ENCODE data around the gene GFPT2. TPM values are rescaled to one million over a fixed set of nuclear protein-coding genes. Genes with fewer than 3 reads are reported as not detected.

Gene GFPT2
- total RNA-seq, 1 experiment from 2014 or later = 112 TPM

DNA sequence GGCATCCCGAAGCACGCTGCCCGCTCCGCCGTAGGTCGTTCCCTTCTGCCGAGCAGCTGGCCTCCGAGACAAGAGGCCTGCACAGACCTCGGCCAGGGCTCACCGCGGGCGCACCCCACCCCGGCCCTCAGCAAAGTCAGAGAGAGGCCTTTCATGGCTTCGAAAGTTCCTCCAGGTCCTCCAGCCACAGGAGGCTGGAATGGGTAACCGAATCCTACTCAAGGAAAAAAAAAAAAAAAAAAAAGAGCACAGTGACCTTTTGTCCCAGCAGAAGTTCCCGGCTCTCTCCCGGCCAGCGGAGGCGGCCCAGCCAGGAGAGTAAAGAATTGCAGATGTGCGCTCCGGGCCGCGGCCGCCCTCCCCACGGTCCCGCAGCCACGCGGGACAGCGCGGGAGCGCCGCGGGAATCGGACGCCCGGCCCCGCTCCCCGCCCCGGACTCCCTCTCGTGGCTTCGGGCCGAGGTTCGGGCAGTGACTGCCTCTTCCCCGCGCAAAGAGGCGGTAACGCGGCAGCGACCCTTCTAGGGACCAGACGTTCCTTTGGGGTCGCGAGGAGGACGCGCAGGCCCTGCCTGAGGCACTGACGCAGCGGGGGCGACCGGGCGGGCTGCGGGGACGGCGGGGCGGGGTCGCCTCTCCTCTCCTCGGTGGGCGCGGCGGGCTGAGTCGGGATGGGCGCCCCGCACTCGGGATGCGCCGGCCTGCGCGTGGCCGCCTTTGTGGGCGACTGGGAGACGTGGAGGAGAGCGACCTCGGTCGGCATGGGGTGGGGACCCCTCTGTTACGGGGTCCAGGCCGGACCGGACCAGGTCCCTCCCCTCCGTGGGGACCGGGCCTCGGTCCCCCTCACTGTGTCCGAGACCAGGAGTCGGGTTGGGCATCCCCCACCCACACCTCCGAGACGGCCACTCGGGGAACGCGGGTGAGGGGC, 754 bp downstream of the GFPT2 start:
- DNase-seq (ENCODE audit: low read depth) = peak; percentile 27

DNA sequence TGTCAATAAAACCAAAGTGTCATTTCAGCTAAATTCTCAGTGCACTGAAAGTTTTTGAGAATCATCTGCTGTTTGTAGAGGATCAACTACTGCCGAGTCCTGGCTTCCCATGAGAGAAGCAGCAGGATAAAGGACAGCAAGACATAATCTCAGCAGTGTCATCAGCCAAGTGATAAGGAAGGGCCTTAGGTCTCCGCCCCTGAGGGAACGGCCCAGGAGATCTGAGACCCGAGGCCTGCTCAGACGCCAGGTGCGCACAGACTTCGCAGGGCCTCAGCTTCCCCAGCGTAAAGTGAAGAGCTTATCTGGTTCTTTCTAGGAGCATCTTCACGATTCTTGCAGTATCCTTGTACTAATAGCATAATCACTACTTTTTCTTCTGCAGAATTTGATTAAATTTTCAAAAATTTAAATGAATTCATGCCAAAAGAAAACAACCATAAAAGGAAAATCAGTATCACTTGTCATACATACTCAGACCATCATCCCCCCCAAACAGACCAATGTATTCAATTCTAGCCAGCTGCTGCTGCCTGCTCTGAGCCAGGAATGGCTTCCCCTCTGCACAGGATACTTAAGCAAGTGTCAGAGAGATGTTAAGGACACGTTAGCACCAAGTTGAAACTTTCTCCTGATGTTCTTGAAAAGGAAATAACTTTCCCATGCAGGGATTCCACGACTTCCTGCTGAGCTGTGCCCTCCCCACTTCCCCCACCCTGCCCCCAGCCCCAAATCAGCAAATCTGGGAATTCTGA, 2.2 kb downstream of the GFPT2 start:
- no peak for DNase-seq (ENCODE audit: low read depth)

DNA sequence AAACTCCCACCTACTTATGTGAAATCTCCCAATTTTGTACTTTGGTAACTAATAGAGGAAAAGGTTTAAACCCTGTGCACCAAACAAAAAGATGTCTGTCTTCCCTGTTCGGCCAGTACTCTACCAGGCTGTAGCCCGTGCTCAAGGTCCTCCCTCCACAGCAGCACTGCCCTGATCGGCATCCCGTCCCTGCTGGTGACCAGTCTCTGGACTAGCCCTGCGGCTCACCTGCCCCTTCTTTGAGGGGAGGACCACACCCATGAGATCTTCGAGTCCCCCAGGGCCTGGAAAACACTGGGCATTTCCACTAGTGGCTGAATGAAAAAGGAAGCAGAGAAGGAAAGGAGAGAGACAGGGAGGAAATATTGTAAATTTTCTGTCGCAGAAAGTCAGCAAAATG, 2.8 kb downstream of the GFPT2 start:
- no peak for DNase-seq (ENCODE audit: low read depth)

DNA sequence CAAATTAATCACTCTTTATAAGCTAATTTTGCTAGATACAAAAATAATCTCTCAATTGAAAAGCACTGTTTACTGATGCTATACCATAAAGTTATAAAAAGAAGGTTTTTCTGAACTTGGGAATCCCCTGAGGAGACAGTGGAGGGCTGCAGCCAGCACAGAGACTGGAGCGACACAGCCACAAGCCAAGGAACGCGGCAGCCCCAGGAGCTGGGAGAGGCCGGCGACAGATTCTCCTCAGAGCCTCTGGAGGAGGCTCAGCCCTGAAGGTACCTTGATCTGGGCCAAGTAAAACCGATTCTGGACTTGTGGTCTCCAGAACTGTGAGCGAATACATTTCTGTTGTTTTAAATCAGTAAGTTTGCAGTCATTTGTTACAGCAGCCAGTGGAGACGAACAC, 3.7 kb downstream of the GFPT2 start:
- DNase-seq (ENCODE audit: low read depth) = no peak

DNA sequence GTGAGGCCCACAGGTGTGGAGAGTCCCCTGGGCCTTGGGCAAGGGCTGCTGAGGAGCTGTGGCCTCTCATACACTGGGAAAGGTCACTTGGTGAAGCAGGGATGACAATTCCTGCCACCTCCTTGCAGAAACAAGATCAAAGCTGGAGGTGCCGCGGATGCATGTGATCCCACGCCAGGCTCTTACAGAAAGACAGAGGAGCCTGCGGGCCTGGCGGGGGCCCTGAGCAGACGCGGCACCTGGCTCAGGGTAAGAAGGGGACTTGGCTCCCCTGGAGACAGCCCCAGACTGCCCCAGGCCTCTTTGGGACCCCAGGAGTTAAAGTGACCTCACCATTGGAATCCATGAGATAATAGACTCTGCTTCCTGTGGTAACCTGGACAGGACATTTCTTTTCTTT, 4.8 kb downstream of the GFPT2 start:
- DNase-seq (ENCODE audit: low read depth) = no peak

DNA sequence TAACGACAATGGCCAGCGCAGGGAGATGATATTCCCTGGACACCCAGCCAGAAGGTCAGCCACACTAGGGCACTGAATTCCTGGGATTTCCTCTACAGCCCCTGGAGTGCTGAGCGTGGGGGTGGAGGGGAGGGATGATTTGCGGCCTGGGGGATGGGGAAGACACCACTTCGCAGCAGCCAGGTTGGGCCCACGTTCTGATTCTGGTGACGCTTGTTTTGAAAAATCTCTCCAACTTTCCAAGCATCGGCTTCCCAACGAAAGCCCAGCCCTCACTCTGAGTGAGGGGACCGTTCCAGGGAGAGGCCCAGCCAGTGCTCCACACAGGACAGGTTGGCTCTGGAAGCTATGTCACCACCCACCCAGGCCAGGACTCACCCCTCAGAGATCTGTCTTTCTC, 5.4 kb downstream of the GFPT2 start:
- no peak for DNase-seq (ENCODE audit: low read depth)

DNA sequence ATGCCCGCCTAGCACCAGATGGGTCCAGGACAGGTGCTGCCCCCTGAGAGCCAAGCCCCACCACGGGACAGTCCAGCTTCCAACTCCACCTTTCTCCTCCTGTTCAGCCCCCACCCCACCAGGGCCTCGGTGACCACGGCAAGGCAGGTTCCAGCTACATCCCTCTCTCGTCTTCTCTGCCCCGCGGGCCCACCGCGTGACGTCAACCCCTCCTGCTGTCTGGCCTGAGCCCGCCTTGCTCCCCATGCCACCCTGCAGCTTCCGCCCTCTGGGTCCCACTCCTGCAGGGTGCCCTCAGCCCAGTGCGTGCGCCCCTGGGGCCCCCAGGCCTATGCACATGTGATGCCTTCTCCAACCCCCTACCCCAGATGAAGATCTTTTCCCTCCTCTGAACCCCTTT, 6.8 kb downstream of the GFPT2 start:
- DNase-seq (ENCODE audit: low read depth) = no peak

DNA sequence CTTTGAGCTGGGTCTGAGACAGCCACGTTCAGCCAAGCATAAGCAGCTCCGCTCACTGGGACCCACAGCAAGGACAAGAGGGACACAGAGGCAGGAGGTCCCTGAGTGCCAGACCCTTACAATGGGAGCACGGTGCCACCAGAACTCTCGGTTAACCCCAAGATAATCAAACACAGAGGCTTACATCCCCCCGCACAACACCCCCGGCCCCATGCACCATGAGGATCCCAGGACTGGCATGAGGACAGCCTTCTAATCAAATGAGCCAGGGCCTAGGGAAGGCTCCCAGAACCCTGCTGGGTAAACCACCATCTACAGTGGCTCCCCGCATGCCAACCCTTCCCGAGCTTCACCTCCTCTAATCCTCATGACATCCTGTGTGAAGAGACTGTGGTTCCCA, 7.4 kb downstream of the GFPT2 start:
- DNase-seq (ENCODE audit: low read depth) = no peak

DNA sequence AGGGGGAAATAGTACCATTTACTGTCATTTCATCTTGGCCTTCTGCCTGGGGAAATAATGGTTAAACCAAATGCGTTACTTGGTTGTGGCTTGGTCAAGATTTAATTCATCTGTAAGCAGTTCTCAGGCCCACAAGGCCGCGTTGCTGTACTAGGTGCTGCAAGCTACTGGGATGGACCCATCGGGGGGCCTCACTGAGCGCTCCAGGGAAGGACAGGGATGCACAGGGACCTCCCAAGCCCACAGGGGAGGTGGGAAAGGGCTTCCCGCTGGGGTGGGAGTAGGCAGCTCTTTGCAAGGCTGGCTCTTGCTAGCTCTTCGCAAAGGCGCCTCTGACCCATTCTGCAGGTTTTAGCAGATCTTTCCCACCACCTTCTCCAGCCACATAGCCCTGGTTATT, 8.0 kb downstream of the GFPT2 start:
- no peak for DNase-seq (ENCODE audit: low read depth)

DNA sequence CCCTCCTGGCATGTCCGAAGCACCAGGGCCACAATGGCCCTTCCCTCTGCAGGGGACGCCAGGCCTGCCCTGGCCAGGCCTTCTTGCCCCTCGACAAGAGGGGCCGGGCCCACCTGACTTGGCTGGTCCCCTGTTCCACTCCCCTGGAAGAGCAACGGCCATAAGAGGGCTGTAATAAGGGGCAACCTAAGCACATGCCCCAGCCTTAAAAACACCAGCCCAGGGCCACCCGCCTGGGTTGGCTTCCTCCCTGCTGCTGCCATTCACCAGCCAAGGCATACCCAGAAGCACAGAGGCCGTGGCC, 8.5 kb downstream of the GFPT2 start:
- DNase-seq (ENCODE audit: low read depth) = no peak

DNA sequence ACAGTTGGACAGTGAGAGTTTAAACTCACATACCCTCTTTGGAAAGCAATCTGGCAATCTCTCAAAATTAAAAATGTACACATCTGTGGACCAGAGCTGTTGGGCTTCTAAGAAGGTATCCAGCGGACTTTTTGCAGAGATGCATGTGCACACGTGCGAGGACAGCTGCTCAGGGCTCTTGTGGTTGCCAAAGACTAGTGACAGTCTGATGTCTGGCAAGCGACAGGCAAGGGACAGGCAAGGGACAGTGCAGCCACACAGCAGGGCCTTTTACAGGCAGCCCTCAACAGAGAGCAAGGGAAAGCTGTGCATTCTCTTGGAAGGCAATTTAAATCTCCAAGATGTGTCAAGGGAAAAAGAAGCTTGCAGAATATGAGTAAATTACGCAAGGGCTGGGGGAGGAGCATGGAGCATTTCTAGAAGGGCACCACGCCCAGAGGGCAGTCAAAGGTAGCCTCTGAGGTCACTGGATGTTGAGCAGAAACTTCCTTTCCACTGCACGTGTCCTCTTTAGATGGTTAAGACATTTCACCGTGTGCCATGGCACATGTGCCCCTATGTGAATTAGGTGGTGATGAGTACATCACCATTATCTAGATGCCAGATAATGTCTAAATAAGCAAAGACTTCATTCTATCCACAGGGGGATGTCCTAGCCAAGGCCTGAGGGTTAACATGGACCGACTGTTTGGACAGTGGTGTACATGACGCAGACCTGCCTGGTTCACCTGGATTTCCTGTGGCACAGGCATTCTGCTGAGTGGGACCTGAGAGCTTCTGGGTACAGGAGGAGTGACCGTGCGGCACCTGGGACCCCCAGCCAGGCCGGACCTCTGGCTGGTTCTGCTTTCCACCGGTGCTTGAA, 9.1 kb downstream of the GFPT2 start:
- DNase-seq (ENCODE audit: low read depth) = no peak

DNA sequence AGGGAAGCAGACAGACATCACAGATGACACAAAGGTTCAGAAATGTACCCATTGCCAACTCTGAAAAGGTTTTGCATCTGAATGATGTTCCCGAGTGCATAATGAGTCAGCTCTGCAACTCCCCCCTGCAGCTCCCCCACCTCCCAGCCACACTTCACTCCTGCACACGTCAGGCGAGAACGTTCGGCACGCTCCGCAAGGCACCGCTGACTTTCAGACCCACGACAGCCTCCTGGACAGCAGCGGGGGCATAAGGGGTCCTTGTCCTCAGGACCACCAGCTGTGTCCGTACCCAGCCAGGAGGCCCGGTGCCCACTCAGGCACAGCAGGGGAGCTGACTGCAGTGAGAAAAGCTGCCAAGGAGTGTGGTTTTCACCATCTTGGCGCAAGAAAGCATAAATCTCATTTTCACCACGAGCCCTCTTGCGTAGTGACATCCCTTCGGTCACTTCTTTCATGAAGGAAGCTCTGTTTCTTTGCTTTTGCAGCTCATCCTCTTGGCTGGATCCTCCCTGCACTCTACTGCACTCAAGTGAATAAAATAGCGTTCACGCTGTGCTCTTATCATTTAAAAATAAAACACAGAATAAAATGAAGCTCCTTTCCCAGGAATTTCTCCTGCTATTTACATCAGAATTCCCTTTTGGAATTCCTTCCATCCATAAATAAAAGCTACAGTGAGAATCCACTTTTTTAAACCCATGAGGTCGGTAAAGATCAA, 9.9 kb downstream of the GFPT2 start:
- no peak for DNase-seq (ENCODE audit: low read depth)

DNA sequence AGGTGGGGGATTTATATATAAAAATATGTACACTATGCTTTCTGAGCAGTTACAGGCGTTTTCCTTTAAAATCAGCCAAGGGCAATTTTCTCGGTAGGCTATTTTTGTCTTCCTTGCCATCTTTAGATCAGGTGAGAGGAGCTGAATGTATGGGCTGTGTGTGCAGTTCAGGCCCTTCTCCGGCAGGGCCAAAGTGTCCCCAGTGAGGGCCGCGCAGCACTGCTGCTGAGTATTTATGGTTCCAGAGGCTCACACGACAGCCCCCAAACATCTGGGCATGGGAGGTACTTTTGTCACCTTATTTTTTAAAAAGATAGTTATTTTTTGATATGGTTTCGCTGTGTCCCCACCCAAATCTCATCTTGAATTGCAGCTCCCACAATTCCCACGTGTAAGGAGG, 11.5 kb downstream of the GFPT2 start:
- no peak for DNase-seq (ENCODE audit: low read depth)

DNA sequence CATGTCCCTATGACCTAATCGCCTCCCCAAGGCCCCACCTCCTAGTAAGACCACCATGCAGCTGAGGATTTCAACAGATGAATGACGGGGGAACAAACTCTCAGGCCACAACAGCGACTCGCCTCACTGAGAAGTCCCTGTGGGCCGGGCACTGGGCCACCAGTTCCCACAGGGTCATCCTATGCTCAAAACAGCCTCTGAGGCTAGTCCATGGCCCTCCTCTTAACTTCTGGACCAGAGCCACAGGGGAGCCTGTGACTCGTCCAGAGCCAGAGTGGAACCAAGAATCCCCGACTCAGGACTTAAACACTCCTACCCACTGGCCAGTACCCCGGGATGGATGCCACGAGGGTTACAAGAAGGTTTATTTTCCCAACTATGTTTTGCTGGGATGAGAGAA, 12.3 kb downstream of the GFPT2 start:
- DNase-seq (ENCODE audit: low read depth) = peak; percentile 29

DNA sequence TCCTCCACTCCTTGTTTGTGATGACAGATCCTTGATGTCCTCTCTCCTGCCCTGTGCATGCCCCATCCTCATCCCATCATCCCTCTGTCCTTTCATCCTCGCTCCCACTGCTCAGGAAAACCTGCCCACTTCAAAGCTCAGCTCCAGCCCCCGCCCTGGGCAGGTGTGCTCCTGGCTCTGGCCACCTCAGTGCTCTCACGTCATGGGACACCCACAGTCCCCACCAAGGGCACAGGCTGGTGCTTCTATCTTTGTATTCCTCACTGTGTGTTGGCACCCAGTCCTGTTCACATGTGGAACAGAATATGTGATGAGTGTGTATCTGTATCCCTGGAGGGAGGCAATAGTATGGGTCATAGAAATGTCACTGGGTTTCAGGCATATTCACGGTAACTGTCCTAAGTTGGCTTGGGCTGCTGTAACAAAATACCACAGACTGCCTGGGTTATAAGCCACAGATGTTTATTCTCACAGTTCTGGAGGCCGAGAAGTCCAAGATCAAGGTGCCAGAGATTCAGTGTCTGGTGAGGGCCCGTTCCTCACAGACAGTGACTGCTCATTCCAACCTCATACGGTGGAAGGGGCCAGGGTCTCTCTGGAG, 13.5 kb downstream of the GFPT2 start:
- DNase-seq (ENCODE audit: low read depth) = no peak

DNA sequence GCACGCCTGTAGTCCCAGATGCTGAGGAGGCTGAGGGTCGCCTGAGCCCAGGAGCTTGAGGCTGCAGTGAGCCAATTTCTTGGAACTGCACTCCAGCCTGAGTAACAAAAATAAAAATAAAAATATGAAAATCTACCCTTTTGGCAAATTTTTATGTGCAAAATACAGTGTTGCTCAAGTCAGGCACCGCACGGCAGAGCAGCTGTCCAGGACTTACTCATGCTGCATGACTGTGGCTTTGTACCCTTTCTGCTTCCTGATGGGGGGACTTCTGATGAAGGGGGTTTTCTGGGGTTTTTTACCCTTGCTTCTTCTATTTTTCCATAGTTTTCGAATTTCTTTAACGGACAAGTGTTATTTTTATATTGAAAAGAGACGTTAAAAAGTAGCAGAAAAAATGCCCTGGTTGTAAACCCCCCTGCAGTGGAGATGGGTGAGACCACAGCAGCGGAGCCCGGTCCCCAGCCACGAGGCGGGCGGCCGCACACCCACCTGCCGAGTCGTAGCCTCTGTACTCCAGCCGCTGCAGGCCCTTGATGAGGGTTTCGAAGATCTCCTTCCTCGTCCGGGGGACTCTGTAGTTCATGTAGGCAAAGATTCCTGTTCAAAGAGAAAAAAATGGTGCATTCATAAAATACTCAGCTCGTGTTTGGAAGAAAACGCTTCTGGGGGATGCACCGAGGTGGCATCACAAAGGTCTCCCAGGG, 15.0 kb downstream of the GFPT2 start:
- DNase-seq (ENCODE audit: low read depth) = no peak

DNA sequence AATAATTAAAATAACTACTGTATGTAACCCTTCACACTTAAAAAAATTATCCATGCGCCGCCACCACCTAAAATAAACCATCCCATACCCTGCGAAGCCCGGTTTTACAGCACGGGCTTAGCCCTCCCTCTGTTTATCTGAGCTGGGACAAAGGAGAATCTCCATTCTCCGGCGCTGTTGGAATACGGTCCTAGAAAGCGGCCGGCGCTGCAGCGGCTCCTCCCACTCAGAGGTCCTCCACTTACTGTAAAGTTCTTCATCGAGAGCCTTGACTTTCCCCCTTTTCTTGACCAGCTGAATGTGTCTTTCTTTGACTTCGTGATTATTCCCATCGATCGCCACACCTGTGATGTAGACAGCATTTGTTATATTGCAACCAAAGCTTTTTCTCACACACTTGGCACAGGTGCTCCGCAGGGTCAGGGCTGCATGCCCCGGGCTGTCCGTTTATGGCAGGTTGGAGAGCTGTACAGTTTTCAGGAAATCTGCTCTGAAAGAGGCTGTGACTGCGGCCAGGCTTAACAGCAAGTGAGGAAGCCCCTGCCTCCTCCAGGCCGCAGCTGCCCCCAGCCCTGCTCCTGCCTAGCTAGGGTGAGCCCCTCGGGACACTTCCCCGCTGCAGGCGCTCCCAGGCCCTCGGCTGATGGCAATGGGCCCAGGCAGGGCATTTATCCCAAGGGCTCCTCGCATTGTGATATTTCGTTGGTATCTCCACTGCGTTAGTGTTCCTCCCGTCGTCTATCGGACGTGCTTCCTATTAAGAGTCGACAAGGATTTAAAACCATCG, 16.7 kb downstream of the GFPT2 start:
- DNase-seq (ENCODE audit: low read depth) = no peak

DNA sequence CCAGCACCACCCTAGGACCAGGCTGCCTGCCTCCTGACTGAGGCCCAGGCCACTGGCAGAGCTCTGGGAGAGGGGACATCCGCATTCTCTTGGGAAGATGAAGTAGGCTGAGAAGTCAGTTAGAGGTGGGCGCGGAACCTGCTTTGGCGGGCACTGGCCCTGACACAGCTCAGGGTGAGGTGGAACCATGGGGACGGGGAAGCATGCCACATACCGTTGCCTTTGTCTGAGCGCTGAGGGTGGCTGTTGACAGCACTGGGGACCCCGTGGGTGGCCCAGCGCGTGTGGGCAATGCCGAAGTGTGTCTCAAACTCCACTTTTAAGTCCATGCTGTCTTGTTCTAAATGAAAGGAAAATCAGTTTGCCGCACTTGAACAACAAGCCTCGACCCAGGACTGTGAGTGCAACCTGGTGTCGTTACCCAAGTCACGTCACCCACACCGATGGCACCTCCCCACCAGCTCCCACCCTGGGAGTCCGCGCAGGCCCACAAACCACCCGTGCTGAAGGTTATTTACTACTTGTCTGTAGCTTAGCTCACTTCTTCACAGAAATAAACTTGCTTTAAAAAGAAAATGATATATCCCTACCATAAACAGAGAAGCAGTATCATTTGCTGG, 17.4 kb downstream of the GFPT2 start:
- no peak for DNase-seq (ENCODE audit: low read depth)

Data from HT1080 (cell line).